Kidney tubule cell (primary cell): ENCODE measurements around the gene MICAL2.

ENCODE experiments used
- DNase-seq: peaks from one replicate; pipeline ENCODE4 v3.0.0-alpha.2; 2018; ENCODE audit warnings: low spot score

The MICAL2 gene, protein sequence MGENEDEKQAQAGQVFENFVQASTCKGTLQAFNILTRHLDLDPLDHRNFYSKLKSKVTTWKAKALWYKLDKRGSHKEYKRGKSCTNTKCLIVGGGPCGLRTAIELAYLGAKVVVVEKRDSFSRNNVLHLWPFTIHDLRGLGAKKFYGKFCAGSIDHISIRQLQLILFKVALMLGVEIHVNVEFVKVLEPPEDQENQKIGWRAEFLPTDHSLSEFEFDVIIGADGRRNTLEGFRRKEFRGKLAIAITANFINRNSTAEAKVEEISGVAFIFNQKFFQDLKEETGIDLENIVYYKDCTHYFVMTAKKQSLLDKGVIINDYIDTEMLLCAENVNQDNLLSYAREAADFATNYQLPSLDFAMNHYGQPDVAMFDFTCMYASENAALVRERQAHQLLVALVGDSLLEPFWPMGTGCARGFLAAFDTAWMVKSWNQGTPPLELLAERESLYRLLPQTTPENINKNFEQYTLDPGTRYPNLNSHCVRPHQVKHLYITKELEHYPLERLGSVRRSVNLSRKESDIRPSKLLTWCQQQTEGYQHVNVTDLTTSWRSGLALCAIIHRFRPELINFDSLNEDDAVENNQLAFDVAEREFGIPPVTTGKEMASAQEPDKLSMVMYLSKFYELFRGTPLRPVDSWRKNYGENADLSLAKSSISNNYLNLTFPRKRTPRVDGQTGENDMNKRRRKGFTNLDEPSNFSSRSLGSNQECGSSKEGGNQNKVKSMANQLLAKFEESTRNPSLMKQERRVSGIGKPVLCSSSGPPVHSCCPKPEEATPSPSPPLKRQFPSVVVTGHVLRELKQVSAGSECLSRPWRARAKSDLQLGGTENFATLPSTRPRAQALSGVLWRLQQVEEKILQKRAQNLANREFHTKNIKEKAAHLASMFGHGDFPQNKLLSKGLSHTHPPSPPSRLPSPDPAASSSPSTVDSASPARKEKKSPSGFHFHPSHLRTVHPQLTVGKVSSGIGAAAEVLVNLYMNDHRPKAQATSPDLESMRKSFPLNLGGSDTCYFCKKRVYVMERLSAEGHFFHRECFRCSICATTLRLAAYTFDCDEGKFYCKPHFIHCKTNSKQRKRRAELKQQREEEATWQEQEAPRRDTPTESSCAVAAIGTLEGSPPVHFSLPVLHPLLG

DNA sequence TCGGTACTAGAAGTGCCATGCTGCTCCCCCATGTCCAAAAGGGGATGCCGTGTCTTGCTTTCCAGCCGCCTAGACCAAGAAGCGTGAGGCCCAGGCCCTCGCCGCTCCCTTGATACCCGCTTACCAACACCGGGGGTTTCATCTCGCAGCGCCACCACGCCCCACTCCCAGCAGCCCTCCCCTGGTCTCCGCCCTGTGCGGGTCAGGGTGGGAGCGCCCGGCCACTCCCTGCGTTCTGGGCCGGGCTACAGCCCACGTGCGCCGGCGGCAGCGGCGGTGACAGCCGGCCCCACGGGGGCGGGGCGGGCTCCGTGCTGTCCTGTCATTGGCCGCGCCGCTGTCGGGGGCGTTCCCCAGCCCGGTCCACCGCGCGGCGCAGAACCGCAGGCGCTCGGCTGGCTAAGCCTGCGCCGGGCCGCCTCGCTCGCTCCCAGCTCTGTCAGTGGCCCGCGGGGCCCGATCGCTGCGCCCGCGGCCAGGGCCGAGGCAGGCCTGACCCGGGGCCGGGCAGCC is at the start of gene MICAL2:
MICAL2 (plus strand) TSS at position 390 of the 513 bp plus-strand sequence. CDS start 51,566 bp downstream, outside the sequence.
- peak; percentile 93 for DNase-seq

- DNase-seq: no peak
These were observed 48.4 kb upstream of the MICAL2 start for GRCh38 chr11:12061851-12062560.

- peak; percentile 69 for DNase-seq
These were observed 47.1 kb upstream of the MICAL2 start for GRCh38 chr11:12063251-12063650.

DNA sequence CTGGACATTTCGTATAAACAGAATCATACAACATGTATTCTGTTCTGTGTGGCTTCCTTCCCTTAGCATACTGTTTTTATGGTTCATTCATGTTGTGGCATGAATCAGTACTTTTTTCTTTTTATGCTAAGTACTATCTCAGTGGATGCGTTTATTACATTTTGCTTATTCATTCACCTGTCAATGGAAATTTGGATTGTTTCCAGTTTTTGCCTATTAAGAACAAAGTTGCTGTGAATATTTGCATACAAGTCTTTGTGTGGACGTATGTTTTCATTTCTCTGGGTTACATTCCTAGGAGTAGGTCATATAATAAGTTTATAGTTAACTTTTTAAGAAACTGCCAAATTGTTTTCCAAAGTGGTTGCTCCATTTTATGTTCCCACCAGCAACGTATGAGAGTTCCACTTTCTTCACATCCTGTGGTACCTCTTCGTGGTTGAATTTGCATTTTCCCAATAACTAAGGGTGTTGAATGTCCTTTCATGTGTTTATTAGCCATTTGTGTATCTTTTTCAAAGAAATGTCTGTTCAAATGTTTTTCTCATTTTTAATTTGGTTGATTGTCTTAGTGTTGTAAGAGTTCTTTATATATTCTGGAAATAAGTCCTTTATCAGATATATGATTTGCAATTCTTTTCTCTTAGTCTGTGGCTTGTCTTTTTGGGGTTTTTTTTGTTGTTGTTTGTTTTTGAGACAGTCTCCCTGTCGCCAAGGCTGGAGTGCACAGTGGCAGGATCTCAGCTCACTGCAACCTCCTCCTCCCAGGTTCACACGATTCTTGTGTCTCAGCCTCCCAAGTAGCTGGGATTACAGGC is 46.0 kb upstream of the MICAL2 start:
- DNase-seq: peak; percentile 80

GRCh38 chr11:12064954-12065280 is 45.5 kb upstream of the MICAL2 start:
- DNase-seq: no peak

- peak; percentile 99 for DNase-seq
These were observed 44.2 kb upstream of the MICAL2 start for GRCh38 chr11:12066056-12066798.

- DNase-seq: peak; percentile 48
These were observed 43.4 kb upstream of the MICAL2 start for GRCh38 chr11:12066799-12067508.

DNA sequence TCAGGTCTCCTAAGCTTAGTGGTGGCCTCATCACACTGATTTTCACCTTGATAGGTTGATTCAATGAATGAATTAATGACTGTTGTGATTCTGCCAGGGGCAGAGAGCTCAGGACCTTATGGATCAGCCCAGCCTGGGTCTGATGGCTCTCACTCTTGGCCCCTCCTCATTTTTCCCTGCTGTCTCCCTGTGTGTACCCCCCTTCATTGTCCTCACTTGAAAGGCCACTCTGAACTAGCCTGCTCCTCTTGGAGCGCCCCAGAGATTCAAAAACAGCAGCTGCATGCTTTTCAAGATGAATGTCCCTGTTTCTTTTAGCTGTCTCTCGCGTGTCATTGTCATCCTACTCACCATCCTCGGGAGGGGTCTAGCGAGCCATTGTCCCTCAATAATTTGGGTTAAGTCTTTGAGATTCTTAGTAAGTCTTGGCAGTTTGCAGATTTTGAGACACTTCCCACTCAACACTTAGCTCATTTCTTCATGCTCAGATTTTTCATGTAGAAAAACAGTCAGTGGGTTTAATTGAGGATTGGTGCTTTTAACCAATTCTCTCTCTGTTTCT is 42.5 kb upstream of the MICAL2 start:
- no peak for DNase-seq

DNA sequence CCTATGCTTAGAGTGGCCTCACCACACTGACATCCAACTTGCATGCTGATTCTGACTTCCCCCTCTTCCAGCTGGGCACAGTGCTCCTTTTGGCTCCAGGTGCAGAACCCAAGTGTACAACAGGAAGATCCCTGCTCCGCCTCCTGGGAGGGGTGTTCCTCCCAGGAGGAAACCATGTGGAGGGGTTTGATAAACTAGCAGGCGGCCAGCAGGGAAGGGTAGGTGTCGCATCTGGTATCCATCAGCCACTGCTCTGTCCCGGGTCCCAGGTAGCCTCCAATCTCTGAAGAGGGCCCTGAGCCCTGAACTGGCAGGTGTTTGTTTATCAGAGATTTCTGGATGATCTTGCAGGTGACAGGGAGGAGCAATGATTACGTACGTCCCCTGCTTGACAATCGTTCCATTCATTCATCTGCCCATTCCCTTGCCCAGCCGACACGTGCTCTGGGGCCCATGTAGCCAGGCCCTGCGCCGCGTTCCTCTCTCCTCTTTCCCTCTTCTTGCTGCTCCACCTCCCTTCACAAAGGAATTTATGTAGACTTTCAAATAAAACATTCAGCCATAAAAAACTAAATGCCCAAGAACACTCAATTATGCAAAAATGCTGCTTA is 41.2 kb upstream of the MICAL2 start:
- DNase-seq: no peak

- DNase-seq: no peak
These were observed 39.7 kb upstream of the MICAL2 start for GRCh38 chr11:12070446-12071267.

- DNase-seq: no peak
These were observed 38.8 kb upstream of the MICAL2 start for GRCh38 chr11:12071574-12071973.

- DNase-seq: no peak
These were observed 37.0 kb upstream of the MICAL2 start for GRCh38 chr11:12073436-12073835.

DNA sequence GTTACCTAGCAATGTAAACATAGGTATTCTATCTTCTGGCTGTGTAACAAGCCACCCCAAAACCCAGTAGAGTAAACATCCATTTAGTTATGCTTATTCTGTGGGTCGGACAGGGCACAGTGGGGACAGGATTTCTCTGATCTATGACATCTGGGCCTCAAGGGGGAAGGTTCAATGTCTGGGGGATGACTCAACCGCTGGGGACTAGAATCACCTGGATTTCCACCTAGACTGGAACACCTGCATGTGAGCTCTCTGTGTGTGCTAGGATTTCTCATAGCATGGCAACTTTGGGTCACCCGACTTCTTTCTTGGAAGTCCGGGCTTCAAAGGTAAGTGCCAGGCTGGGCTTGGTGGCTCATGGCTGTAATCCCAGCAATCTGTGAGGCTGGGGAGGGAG is 36.5 kb upstream of the MICAL2 start:
- DNase-seq: no peak

DNA sequence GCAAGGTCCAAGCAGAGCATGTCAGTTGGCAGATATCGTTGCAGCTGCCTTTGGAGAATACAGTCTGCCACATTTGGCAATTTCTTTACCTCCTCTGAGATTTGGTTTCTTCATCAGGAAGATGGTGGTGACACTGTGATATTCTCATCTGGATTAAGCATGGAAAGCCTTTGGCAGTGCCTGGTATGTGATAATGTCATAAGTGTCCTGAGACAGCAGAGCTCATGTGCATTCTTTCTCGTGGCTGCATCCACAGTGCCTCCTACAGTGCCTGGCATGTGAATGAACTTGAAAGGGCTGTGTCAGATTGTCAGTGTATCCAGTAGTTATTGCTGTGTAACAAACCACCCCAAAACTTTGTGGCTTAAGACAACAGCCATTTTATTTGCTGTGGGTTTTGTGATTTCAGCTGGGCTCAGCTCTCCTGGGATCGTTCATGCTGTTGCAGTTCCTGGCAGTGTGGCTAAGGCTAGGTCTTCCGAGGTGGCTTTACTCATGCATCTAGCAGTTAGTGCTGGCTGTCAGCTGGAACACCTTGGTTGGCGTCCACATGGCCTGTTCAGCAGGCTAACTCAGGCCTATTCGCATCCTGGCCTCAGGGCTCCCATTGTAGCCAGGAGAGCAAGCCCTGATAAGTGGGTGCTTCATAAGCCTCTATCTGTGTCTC is 35.7 kb upstream of the MICAL2 start:
- DNase-seq: peak; percentile 28

GRCh38 chr11:12075291-12075690 is 35.1 kb upstream of the MICAL2 start:
- DNase-seq: no peak

- peak; percentile 97 for DNase-seq
These were observed 34.3 kb upstream of the MICAL2 start for GRCh38 chr11:12075822-12076821.
